Measurements from ENCODE around the gene TMEM242.

TMEM242 gene

GRCh38 chr6:157289764-157290163 lies 33.6 kb downstream of the TMEM242 start:
- H3K9me2 ChIP-seq (replicated peaks; ENCODE audit: low read depth, low read length) = no peaks in the 10 kb centered on the region
- no peak overlapping the region for H2AFZ ChIP-seq (ENCODE audit: low read length)
- no peak overlapping the region for H3K4me2 ChIP-seq (ENCODE audit: low read depth, low read length, poor library complexity, severe bottlenecking)
- H3K9ac ChIP-seq (ENCODE audit: low read depth, low read length, poor library complexity, severe bottlenecking) = no peak overlapping the region
- no peaks in the 10 kb centered on the region for H3K9me3 ChIP-seq (ENCODE audit: insufficient read depth, low read depth, low read length)
- H3K36me3 ChIP-seq (ENCODE audit: insufficient read depth, low read length) = peaks cover 25% of the 10 kb centered on the region; the same call in 1 of the 2 replicates
- no peaks in the 10 kb centered on the region; the same call in 1 of the 2 replicates for H3F3A ChIP-seq (ENCODE audit: low read depth)
- H3K27me3 ChIP-seq (ENCODE audit: insufficient read depth, low read length, poor library complexity, severe bottlenecking) = no peaks in the 10 kb centered on the region
- no peak overlapping the region for H3K4me3 ChIP-seq (ENCODE audit: low read length, poor library complexity, severe bottlenecking)
- TF ChIP-seq EZH2phosphoT487 (IDR thresholded peaks at IDR 0.05; ENCODE audit: borderline replicate concordance) (no peak), CTCF (conservative IDR thresholded peaks at IDR 0.05; ENCODE audit: low read length) (no peak)
- no peaks in the 10 kb centered on the region; the same call in 1 of the 2 replicates for H3K79me2 ChIP-seq (ENCODE audit: insufficient read depth, low read length)
- H4K20me1 ChIP-seq (ENCODE audit: insufficient read depth, low read length, poor library complexity, severe bottlenecking) = no peaks in the 10 kb centered on the region
- H3K4me1 ChIP-seq (ENCODE audit: insufficient read depth, low read length, poor library complexity, severe bottlenecking) = peaks cover 6% of the 10 kb centered on the region

GRCh38 chr6:157288575-157288974 lies 34.7 kb downstream of the TMEM242 start:
- H3K9me3 ChIP-seq (ENCODE audit: insufficient read depth, low read depth, low read length) = no peaks in the 10 kb centered on the region
- H4K20me1 ChIP-seq (ENCODE audit: insufficient read depth, low read length, poor library complexity, severe bottlenecking) = no peaks in the 10 kb centered on the region

GRCh38 chr6:157287923-157288322 lies 35.4 kb downstream of the TMEM242 start:
- no peak overlapping the region for H2AFZ ChIP-seq (ENCODE audit: low read length)
- H3K79me2 ChIP-seq (ENCODE audit: insufficient read depth, low read length) = no peaks in the 10 kb centered on the region
- H3K4me1 ChIP-seq (ENCODE audit: insufficient read depth, low read length, poor library complexity, severe bottlenecking) = peaks cover 6% of the 10 kb centered on the region
- H3K27me3 ChIP-seq (ENCODE audit: insufficient read depth, low read length, poor library complexity, severe bottlenecking) = no peaks in the 10 kb centered on the region
- H3K9me2 ChIP-seq (replicated peaks; ENCODE audit: low read depth, low read length) = no peaks in the 10 kb centered on the region
- no peaks in the 10 kb centered on the region for H3K9me3 ChIP-seq (ENCODE audit: insufficient read depth, low read depth, low read length)
- H3F3A ChIP-seq (ENCODE audit: low read depth) = no peaks in the 10 kb centered on the region; the same call in 1 of the 2 replicates
- TF ChIP-seq EZH2phosphoT487 (IDR thresholded peaks at IDR 0.05; ENCODE audit: borderline replicate concordance) = no peak
- no peak for TF ChIP-seq CTCF (conservative IDR thresholded peaks at IDR 0.05; ENCODE audit: low read length)
- H3K9ac ChIP-seq (ENCODE audit: low read depth, low read length, poor library complexity, severe bottlenecking) = no peak overlapping the region
- no peak overlapping the region for H3K4me2 ChIP-seq (ENCODE audit: low read depth, low read length, poor library complexity, severe bottlenecking)
- H3K4me3 ChIP-seq (ENCODE audit: low read length, poor library complexity, severe bottlenecking) = no peak overlapping the region
- H4K20me1 ChIP-seq (ENCODE audit: insufficient read depth, low read length, poor library complexity, severe bottlenecking) = no peaks in the 10 kb centered on the region
- H3K36me3 ChIP-seq (ENCODE audit: insufficient read depth, low read length) = peaks cover 25% of the 10 kb centered on the region; the same call in 1 of the 2 replicates

More at GRCh38 chr6:157288575-157288974, 34.7 kb downstream of the TMEM242 start:
- TF ChIP-seq CTCF (conservative IDR thresholded peaks at IDR 0.05; ENCODE audit: low read length) (no peak), EZH2phosphoT487 (IDR thresholded peaks at IDR 0.05; ENCODE audit: borderline replicate concordance) (no peak)
- no peaks in the 10 kb centered on the region for H3K9me2 ChIP-seq (replicated peaks; ENCODE audit: low read depth, low read length)
- no peaks in the 10 kb centered on the region for H3K27me3 ChIP-seq (ENCODE audit: insufficient read depth, low read length, poor library complexity, severe bottlenecking)
- H3K4me1 ChIP-seq (ENCODE audit: insufficient read depth, low read length, poor library complexity, severe bottlenecking) = peaks cover 6% of the 10 kb centered on the region
- H3F3A ChIP-seq (ENCODE audit: low read depth) = no peaks in the 10 kb centered on the region; the same call in 1 of the 2 replicates
- no peak overlapping the region for H3K4me2 ChIP-seq (ENCODE audit: low read depth, low read length, poor library complexity, severe bottlenecking)
- no peak overlapping the region for H3K9ac ChIP-seq (ENCODE audit: low read depth, low read length, poor library complexity, severe bottlenecking)
- H3K4me3 ChIP-seq (ENCODE audit: low read length, poor library complexity, severe bottlenecking) = no peak overlapping the region
- no peaks in the 10 kb centered on the region for H3K79me2 ChIP-seq (ENCODE audit: insufficient read depth, low read length)
- peaks cover 25% of the 10 kb centered on the region; the same call in 1 of the 2 replicates for H3K36me3 ChIP-seq (ENCODE audit: insufficient read depth, low read length)
- no peak overlapping the region for H2AFZ ChIP-seq (ENCODE audit: low read length)

Data from Loucy (cell line).